ENCODE data around the gene CCR2. TPM values are rescaled to one million over a fixed set of nuclear protein-coding genes. Genes with fewer than 3 reads are reported as not detected.

Gene CCR2
- polyA plus RNA-seq, 1 donor (not counting 4 experiments of a cell fraction or from before 2014, with no cell fraction given): 0.07 TPM

DNA sequence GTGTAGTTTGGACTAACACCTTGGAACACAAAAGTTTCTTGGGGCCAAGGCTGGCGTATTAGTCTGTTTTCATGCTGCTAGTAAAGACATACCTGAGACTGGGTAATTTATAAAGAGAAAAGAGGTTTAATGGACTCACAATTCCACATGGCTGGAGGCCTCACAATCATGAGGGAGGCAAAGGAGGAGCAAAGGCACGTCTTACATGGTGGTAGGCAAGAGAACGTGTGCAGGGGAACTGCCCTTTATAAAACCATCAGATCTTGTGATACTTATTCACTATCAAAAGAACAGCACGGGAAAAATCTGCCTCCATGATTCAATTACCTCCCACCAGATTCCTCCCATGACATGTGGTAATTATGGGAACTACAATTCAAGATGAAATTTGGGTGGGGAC, 9.4 kb upstream of the CCR2 start:
- FAIRE-seq (no peak), DNase-seq (ENCODE audit: low read depth, low spot score) (no peak)
- no peaks in the 10 kb centered on the region for H4K20me1 ChIP-seq (ENCODE audit: control insufficient read depth, extremely low read depth, insufficient read depth, low read length)
- H3K9me3 ChIP-seq (ENCODE audit: control insufficient read depth, low read depth, low read length): no peaks in the 10 kb centered on the region
- no peaks in the 10 kb centered on the region for H3K36me3 ChIP-seq (ENCODE audit: control insufficient read depth in 2 of 2, extremely low read depth in 1 of 2, insufficient read depth in 2 of 2, low read length in 2 of 2)
- H3K4me3 ChIP-seq (ENCODE audit: control insufficient read depth in 2 of 3, extremely low read depth in 1 of 3, insufficient read depth in 2 of 3, low read depth in 1 of 3, low read length in 3 of 3): no peak overlapping the region
- no peak for TF ChIP-seq EZH2 (IDR thresholded peaks at IDR 0.05; ENCODE audit: low read length)
- TF ChIP-seq, protein P1, sequence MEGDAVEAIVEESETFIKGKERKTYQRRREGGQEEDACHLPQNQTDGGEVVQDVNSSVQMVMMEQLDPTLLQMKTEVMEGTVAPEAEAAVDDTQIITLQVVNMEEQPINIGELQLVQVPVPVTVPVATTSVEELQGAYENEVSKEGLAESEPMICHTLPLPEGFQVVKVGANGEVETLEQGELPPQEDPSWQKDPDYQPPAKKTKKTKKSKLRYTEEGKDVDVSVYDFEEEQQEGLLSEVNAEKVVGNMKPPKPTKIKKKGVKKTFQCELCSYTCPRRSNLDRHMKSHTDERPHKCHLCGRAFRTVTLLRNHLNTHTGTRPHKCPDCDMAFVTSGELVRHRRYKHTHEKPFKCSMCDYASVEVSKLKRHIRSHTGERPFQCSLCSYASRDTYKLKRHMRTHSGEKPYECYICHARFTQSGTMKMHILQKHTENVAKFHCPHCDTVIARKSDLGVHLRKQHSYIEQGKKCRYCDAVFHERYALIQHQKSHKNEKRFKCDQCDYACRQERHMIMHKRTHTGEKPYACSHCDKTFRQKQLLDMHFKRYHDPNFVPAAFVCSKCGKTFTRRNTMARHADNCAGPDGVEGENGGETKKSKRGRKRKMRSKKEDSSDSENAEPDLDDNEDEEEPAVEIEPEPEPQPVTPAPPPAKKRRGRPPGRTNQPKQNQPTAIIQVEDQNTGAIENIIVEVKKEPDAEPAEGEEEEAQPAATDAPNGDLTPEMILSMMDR (optimal IDR thresholded peaks at IDR 0.05 in 1 of 3, IDR thresholded peaks at IDR 0.05 in 1 of 3, conservative IDR thresholded peaks at IDR 0.05 in 1 of 3; ENCODE audit: extremely low read depth in 1 of 3, insufficient read depth in 2 of 3, low read length in 3 of 3): no peak
- no peak overlapping the region for H3K27ac ChIP-seq (ENCODE audit: control insufficient read depth, insufficient read depth, low read length)
- H3K4me1 ChIP-seq (ENCODE audit: control insufficient read depth, extremely low read depth, insufficient read depth, low read length): no peaks in the 10 kb centered on the region
- no peaks in the 10 kb centered on the region for H3K27me3 ChIP-seq (ENCODE audit: control insufficient read depth, extremely low read depth, insufficient read depth, low read length)
- H3K4me2 ChIP-seq (ENCODE audit: control insufficient read depth, extremely low read depth, insufficient read depth, low read depth, low read length): no peak overlapping the region
- no peaks in the 10 kb centered on the region for H3K79me2 ChIP-seq (ENCODE audit: control insufficient read depth, insufficient read depth, low read length)
- dilution Hi-C loops (cut with MboI; ENCODE audit: extremely low pct_ligation_motif_present, low sequenced_read_pairs): no loop called here
- H3K9me1 ChIP-seq (ENCODE audit: control insufficient read depth, extremely low read depth, insufficient read depth, low read length): no peaks in the 10 kb centered on the region
- H2AFZ ChIP-seq (ENCODE audit: control insufficient read depth, low read length): no peak overlapping the region
- no peak overlapping the region for H3K9ac ChIP-seq (ENCODE audit: control insufficient read depth, extremely low read depth, insufficient read depth, low read length)

DNA sequence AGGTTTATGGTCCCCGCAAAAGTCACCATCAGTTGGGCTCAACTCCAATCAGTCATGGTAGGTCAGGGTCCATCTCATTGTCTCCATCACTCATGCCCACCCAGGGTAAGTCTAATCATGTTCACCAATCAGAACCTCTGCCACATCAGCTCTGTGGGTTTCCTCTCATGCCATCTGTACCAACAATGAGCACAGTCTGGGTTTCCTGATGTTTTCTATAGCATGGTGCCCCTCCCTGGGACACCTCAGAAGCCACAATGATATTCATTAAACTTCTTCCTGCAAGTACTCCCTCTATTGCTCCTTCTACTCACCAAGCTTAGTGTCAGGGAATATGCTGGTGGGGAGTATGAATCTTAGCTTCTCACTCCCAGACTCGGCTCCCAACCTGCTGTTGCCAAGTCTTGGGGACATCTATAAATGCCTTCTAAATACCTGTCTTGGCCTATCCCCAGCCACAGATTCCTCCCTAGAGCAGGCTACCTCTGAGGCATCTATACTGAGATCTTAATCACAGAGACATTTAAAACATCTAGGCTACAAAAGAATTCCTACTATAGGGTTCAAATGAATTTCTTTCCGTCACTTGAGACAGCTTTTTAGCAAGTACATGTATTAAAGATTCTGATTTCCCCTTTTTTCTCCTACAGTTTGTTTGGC, 5.0 kb upstream of the CCR2 start:
- no peaks in the 10 kb centered on the region for H3K36me3 ChIP-seq (ENCODE audit: control insufficient read depth in 2 of 2, extremely low read depth in 1 of 2, insufficient read depth in 2 of 2, low read length in 2 of 2)
- H3K4me2 ChIP-seq (ENCODE audit: control insufficient read depth, extremely low read depth, insufficient read depth, low read depth, low read length): no peak overlapping the region
- no peak overlapping the region for H2AFZ ChIP-seq (ENCODE audit: control insufficient read depth, low read length)
- no peak overlapping the region for H3K4me3 ChIP-seq (ENCODE audit: control insufficient read depth in 2 of 3, extremely low read depth in 1 of 3, insufficient read depth in 2 of 3, low read depth in 1 of 3, low read length in 3 of 3)
- no peaks in the 10 kb centered on the region for H3K9me3 ChIP-seq (ENCODE audit: control insufficient read depth, low read depth, low read length)
- dilution Hi-C loops (cut with MboI; ENCODE audit: extremely low pct_ligation_motif_present, low sequenced_read_pairs): no loop called here
- no peak overlapping the region for H3K27ac ChIP-seq (ENCODE audit: control insufficient read depth, insufficient read depth, low read length)
- H3K4me1 ChIP-seq (ENCODE audit: control insufficient read depth, extremely low read depth, insufficient read depth, low read length): no peaks in the 10 kb centered on the region
- H3K79me2 ChIP-seq (ENCODE audit: control insufficient read depth, insufficient read depth, low read length): no peaks in the 10 kb centered on the region
- TF ChIP-seq, protein P1 (optimal IDR thresholded peaks at IDR 0.05 in 1 of 3, IDR thresholded peaks at IDR 0.05 in 1 of 3, conservative IDR thresholded peaks at IDR 0.05 in 1 of 3; ENCODE audit: extremely low read depth in 1 of 3, insufficient read depth in 2 of 3, low read length in 3 of 3): no peak
- no peak for TF ChIP-seq EZH2 (IDR thresholded peaks at IDR 0.05; ENCODE audit: low read length)
- peaks cover 12% of the 10 kb centered on the region for H3K27me3 ChIP-seq (ENCODE audit: control insufficient read depth, extremely low read depth, insufficient read depth, low read length)
- no peaks in the 10 kb centered on the region for H4K20me1 ChIP-seq (ENCODE audit: control insufficient read depth, extremely low read depth, insufficient read depth, low read length)
- no peak overlapping the region for H3K9ac ChIP-seq (ENCODE audit: control insufficient read depth, extremely low read depth, insufficient read depth, low read length)
- no peaks in the 10 kb centered on the region for H3K9me1 ChIP-seq (ENCODE audit: control insufficient read depth, extremely low read depth, insufficient read depth, low read length)
- FAIRE-seq: no peak
- DNase-seq (ENCODE audit: low read depth, low spot score): no peak
